GM21367 (cell line): ENCODE data around the gene OR2T1.
"Not testable (repeated sequence)": the region's sequence is repeated elsewhere in the genome, so short reads cannot be mapped to it uniquely, and the experiment has no call there.

Source experiments
- ATAC-seq: cut with Tn5 transposase; IDR thresholded peaks from one replicate; pipeline ENCODE4 v1.9.1; 2021; ENCODE audit not compliant: unreplicated experiment

The OR2T1 gene

DNA sequence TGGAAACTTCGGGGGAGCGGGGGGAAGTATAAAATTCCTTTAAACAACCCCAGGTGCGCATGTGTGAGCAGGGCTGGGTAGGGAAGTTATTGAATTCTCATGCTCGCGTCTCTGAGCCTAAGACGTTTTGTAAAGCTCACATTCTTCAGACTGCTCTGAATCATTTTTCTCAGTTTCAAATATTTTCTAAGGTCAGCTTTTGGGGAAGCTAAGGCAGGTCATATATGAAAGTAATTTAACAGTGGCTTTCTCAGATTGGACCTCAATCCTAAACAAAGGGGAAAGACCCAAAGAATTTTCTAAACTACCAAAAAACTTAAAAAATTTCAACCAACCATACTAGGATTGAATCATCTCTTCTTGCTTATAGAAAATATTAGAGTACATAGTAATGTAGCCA lies 32.1 kb downstream of the OR2T1 start:
- ATAC-seq = not testable (repeated sequence)

- peak; percentile 62 for ATAC-seq
These were observed 33.5 kb downstream of the OR2T1 start for GRCh38 chr1:248436303-248436702.

GRCh38 chr1:248438668-248439067 lies 35.8 kb downstream of the OR2T1 start:
- ATAC-seq = not testable (repeated sequence)

DNA sequence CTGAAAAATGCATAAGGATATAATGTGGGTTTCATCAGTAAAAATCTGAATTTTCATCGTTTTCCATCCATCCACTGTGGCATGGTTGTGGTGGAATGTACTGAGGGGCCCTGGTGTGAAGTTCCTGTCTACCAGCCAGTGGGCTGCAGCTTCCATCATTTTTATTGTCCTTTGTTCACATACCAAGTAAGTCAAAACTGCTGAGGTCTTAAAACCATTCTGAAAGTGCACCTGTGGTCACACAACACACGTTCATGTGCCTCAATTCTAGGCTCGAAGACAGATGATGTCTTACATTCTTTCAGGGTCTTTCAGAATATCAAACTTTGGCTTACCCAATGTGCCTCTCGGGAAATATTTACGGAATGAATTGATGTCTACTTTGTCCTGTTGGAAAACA lies 36.4 kb downstream of the OR2T1 start:
- ATAC-seq = not testable (repeated sequence)

DNA sequence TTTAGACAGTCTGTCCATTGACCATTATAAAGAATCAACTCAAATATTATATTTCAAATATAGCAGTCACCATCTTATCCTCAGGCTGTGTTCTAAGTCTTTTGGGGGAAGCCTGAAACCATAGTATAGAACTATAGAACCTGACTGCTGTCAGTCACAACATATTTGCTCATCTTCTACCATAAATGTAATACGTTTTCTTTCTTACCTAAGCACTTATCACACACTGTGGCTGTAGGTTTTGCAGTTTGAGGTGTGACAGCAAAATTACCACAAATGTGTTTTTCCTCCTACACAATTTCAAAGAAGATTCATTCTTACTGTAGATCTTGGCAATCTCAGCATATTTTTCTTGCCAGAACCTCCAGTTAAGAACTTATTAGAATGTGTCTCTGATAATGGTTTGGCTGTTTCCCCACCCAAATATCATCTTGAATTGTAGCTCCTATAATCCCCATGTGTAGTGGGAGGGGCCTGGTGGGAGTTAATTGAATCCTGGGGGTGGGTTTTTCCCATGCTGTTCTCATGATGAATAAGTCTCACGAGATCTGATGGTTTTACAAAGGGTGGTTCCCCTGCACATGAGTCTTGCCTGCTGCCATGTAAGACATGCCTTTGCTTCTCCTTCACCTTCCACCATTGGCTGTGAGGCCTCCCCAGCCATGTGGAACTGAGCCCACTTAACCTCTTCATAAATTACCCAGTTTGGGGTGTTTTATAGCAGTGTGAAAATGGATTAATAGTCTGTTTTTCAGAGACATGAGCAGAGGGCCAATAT lies 39.8 kb downstream of the OR2T1 start:
- not testable (repeated sequence) for ATAC-seq

DNA sequence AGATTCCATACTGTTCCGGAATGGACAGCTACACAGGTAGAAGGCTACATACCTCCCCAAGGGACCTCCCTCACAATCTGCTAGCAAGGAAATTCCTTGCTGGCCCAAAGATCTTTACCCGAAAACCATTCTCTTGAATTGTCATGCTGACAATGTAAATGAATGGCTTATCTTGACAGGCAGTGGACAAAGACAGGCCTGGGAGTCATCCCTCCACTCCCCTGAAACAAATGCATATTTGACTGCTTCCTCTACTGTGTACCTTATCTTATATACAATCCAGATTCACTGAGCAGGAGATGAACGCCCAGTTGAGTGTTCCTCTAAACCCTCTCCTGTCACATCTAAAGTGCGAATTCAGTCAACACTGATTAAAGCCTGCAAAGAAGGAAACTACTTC lies 41.8 kb downstream of the OR2T1 start:
- ATAC-seq = not testable (repeated sequence)

GRCh38 chr1:248445399-248445798 lies 42.6 kb downstream of the OR2T1 start, which contains the start of gene OR2T2:
Gene OR2T2, plus strand, starts transcription at chr1:248445637. Its CDS starts 7,161 bp downstream, at chr1:248452798.
- ATAC-seq = not testable (repeated sequence)

DNA sequence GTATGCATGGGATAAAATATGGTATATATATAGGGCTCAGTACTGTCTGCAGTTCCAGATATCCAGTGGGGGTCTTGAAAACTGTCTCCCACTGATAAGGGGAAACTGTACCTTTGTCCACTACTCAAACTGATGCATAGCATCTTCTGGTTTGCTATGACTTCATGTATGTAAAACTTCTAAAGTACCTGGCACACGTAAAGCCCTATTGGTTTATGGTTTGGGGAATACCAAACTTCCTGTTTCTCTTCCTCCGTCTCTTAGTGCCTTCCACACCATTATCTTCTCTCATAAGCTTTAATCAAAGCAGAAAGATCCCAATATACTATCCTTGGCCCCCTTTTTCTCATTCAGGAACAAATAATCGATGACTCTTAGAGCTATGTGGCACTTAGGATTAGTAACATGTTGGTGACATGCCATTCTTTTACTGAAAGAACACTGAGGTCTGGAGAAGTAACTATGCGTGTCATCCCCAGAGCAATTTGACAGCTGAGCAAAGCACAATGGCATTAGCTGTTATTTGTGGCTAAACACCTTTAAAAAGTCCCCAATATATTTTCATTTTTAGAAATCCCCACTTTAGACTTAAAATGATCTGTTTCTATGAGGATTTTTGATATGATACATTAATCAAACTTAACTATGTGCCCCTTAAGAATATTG lies 45.7 kb downstream of the OR2T1 start:
- ATAC-seq = peak; percentile 48

DNA sequence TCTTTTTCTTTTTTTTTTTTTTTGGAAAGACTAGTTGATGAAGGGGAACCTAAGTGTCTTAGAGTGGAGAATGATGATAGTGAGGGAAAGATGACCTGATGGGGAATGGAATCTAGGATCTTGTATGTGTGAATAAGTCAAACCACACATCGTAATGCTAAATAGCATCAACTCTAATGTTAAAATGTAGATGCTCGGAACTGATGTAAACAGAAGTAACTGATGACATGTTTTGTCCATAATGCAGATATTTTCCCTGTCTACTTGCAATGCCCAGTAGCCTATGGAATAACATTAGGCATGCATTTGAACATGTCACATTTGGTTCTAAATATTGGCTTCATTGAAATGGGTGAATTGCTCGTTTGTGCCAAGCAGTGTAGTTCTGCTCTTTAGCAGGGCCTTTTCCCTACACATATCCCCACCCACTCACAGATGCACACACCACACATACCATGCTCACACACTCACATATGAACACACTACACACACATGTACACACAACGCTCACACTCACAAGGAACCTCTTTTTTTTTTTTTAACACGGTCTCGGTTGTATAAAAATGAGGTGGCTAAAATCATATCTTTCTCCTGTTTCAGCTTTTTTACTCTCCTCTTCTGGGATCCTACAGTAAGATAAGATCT lies 47.1 kb downstream of the OR2T1 start:
- not testable (repeated sequence) for ATAC-seq

- peak; percentile 57 for ATAC-seq
These were observed 47.8 kb downstream of the OR2T1 start for GRCh38 chr1:248450466-248451145.

DNA sequence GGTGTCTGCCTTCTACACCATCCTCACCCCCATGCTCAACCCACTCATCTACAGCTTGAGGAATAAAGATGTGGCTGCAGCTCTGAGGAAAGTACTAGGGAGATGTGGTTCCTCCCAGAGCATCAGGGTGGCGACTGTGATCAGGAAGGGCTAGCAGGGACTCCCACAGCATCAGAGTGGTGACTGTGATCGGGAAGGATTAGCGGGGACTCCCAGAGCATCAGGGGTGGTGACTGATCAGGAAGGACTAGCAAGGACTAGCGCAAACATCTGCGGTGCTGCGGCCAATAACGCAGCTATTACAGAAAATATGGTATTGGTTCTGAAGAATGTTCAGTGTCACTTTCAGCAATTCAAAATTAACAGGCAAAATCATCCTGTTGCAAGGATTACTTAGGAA lies 50.8 kb downstream of the OR2T1 start:
- not testable (repeated sequence) for ATAC-seq

- ATAC-seq = not testable (repeated sequence)
These were observed 52.2 kb downstream of the OR2T1 start for GRCh38 chr1:248455045-248455444.

DNA sequence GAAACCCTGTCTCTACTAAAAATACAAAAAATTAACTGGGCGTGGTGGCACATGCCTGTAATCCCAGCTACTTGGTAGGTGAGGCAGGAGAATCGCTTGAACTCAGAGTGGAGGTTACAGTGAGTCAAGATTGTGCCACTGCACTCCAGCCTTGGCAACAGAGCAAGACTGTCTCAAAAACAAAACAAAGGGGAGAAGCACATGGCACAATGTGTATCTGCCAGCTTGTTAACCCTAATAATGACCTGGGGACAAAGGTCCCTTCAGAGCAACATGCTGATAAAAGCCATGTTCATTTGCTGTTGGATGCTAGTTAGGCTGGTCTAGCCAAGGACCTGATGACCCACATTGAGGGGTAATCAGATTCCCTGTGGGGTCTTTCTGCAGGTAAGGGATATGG lies 53.8 kb downstream of the OR2T1 start:
- not testable (repeated sequence) for ATAC-seq
